PC-3 (cell line): ENCODE data around the gene DOK7. TPM values are rescaled to one million over a fixed set of nuclear protein-coding genes. Genes with fewer than 3 reads are reported as not detected.
"Not testable (repeated sequence)": the region's sequence is repeated elsewhere in the genome, so short reads cannot be mapped to it uniquely, and the experiment has no call there.

Source experiments
- ATAC-seq: fragments of 200-7000 bp; cut with Tn5 transposase; 2 replicates; pipeline ENCODE4 v1.9.1; 2020; ENCODE audit warnings: mild to moderate bottlenecking, moderate library complexity
- BruUV-seq: library from RNA; stranded (reverse); fragments of 400-500 nt; replicated peaks from 2 replicates; lab custom pipeline; 2021; lab: Mats Ljungman, UMichigan
- CTCF ChIA-PET: fragments of 300-600 bp; sonication (Branson Sonifier 250); formaldehyde crosslinking; loops from one replicate; lab custom pipeline; 2022; ENCODE audit warnings: antibody characterized with exemption; lab: Charles Lee
- POLR2A ChIA-PET: fragments of 300-600 bp; sonication (Branson Sonifier 250); formaldehyde crosslinking; loops from one replicate; lab custom pipeline; 2022; ENCODE audit warnings: antibody characterized with exemption; ENCODE audit not compliant: unreplicated experiment; lab: Charles Lee
- DNase-seq: peaks from one replicate; pipeline ENCODE4 v3.0.0-alpha.2; 2015
- H2AFZ ChIP-seq: fragments of 300-600 bp; sonication (generic); 2 replicates; pipeline ENCODE4 v1.6.0; 2016; ENCODE audit warnings: antibody characterized with exemption, low read length
- H3F3A ChIP-seq: fragments of 300-600 bp; sonication (generic); one replicate; pipeline ENCODE4 v1.6.0; 2017; ENCODE audit warnings: antibody characterized with exemption, low read length, control low read depth, mild to moderate bottlenecking; ENCODE audit not compliant: unreplicated experiment
- H3K27ac ChIP-seq: fragments of 300-600 bp; sonication (generic); 2 replicates; pipeline ENCODE4 v1.5.1; 2016; ENCODE audit warnings: mild to moderate bottlenecking, low read length
- H3K27me3 ChIP-seq: fragments of 300-600 bp; sonication (generic); 2 replicates; pipeline ENCODE4 v1.6.1; 2016; ENCODE audit warnings: low read length, mixed read lengths
- H3K36me3 ChIP-seq: fragments of 300-600 bp; sonication (generic); 2 replicates; pipeline ENCODE4 v1.6.1; 2016; ENCODE audit warnings: low read depth, mixed run types, low read length, mixed read lengths
- H3K4me1 ChIP-seq: fragments of 300-600 bp; sonication (generic); 2 replicates; pipeline ENCODE4 v1.5.1; 2016; ENCODE audit warnings: low read length; ENCODE audit not compliant: insufficient read depth
- H3K4me2 ChIP-seq: fragments of 300-600 bp; sonication (generic); 2 replicates; pipeline ENCODE4 v1.6.0; 2016; ENCODE audit warnings: low read length
- H3K4me3 ChIP-seq: fragments of 300-600 bp; sonication (generic); 2 replicates; pipeline ENCODE4 v1.5.1; 2016; ENCODE audit warnings: mild to moderate bottlenecking, low read length, mixed read lengths
- H3K79me2 ChIP-seq: fragments of 300-600 bp; sonication (generic); 2 replicates; pipeline ENCODE4 v1.6.1; 2017; ENCODE audit warnings: low read length, mixed read lengths
- H3K9ac ChIP-seq: fragments of 300-600 bp; sonication (generic); 2 replicates; pipeline ENCODE4 v1.6.0; 2016; ENCODE audit warnings: mild to moderate bottlenecking, low read length
- H3K9me2 ChIP-seq: fragments of 300-600 bp; sonication (generic); replicated peaks from 2 replicates; pipeline ENCODE4 v1.6.1; 2016; ENCODE audit warnings: mixed run types, low read length, mixed read lengths
- H3K9me3 ChIP-seq: fragments of 300-600 bp; sonication (generic); 2 replicates; pipeline ENCODE4 v1.6.1; 2016; ENCODE audit warnings: low read length, mixed read lengths
- H4K20me1 ChIP-seq: fragments of 300-600 bp; sonication (generic); 2 replicates; pipeline ENCODE4 v1.6.1; 2016; ENCODE audit warnings: low read length, mixed read lengths
- CTCF ChIP-seq: fragments of 300-600 bp; sonication (generic); conservative IDR thresholded peaks from 2 replicates; pipeline ENCODE4 v1.5.1; 2017; ENCODE audit warnings: antibody characterized with exemption, low read depth, mild to moderate bottlenecking, low read length
- EZH2phosphoT487 ChIP-seq: fragments of 300-600 bp; sonication (generic); IDR thresholded peaks from 2 replicates; pipeline ENCODE4 v1.6.1; 2018; ENCODE audit warnings: mild to moderate bottlenecking, antibody characterized with exemption, low read length, borderline replicate concordance
- intact Hi-C: fragments of 100-400 bp; cut with micrococcal nuclease; formaldehyde crosslinking; loops from 2 replicates; pipeline ENCODE4 v1.9.0; 2023
- total RNA-seq: library from RNA; depleted of rRNA; stranded (reverse); fragments of >200 nt; gene quantifications from 2 replicates; pipeline ENCODE4 v1.2.3, GENCODE V29; 2014

Gene DOK7
- total RNA-seq, 1 experiment from 2014 or later = 2.5 TPM

GRCh38 chr4:3452376-3452775, 10.7 kb upstream of the DOK7 start:
- ATAC-seq (peak; percentile 22; the same call in 1 of the 2 replicates), DNase-seq (peak; percentile 13)
- Histone ChIP-seq H3K4me2 (peak overlapping the region; percentile 33; the same call in 1 of the 2 replicates), H3F3A (no peaks in the 10 kb centered on the region), H3K9me2 (no peaks in the 10 kb centered on the region), H3K4me3 (no peak overlapping the region), H3K27me3 (no peaks in the 10 kb centered on the region), H3K27ac (no peak overlapping the region), H3K9me3 (no peaks in the 10 kb centered on the region), H4K20me1 (no peaks in the 10 kb centered on the region), H2AFZ (peak overlapping the region; percentile 61; the same call in 1 of the 2 replicates), H3K9ac (no peak overlapping the region), H3K79me2 (no peaks in the 10 kb centered on the region), H3K4me1 (peaks cover 8% of the 10 kb centered on the region; the same call in 1 of the 2 replicates), H3K36me3 (no peaks in the 10 kb centered on the region)
- TF ChIP-seq CTCF (peak; percentile 57), EZH2phosphoT487 (no peak)
- no TSS peak for BruUV-seq
- ChIA-PET POLR2A (no interaction called here), CTCF (no interaction called here)
- intact Hi-C loops = no loop called here

- not testable (repeated sequence) for BruUV-seq
Observed at GRCh38 chr4:3455596-3455995, 7.5 kb upstream of the DOK7 start.

GRCh38 chr4:3458371-3458770, 4.7 kb upstream of the DOK7 start:
- Histone ChIP-seq H3F3A (no peaks in the 10 kb centered on the region), H3K9ac (no peak overlapping the region), H3K9me2 (no peaks in the 10 kb centered on the region), H3K4me3 (no peak overlapping the region), H2AFZ (no peak overlapping the region), H3K79me2 (no peaks in the 10 kb centered on the region), H3K4me2 (no peak overlapping the region), H4K20me1 (no peaks in the 10 kb centered on the region), H3K9me3 (no peaks in the 10 kb centered on the region), H3K36me3 (no peaks in the 10 kb centered on the region), H3K27me3 (no peaks in the 10 kb centered on the region), H3K27ac (no peak overlapping the region), H3K4me1 (peaks cover 11% of the 10 kb centered on the region; the same call in 1 of the 2 replicates)
- POLR2A ChIA-PET = no interaction called here
- CTCF ChIA-PET = no interaction called here
- no peak for TF ChIP-seq EZH2phosphoT487
- intact Hi-C loops = no loop called here
- DNase-seq = no peak
- no TSS peak for BruUV-seq
- ATAC-seq = no peak

More at GRCh38 chr4:3455596-3455995, 7.5 kb upstream of the DOK7 start:
- H3K79me2 ChIP-seq, ATAC-seq, H3K27ac ChIP-seq, intact Hi-C loops, H3F3A ChIP-seq, H3K4me3 ChIP-seq, H3K27me3 ChIP-seq, H3K36me3 ChIP-seq, CTCF ChIA-PET, H3K4me2 ChIP-seq, H3K9me3 ChIP-seq, H2AFZ ChIP-seq, POLR2A ChIA-PET, H3K4me1 ChIP-seq, H3K9ac ChIP-seq, DNase-seq, H4K20me1 ChIP-seq, H3K9me2 ChIP-seq: not testable (repeated sequence)

GRCh38 chr4:3459156-3459555, 4.0 kb upstream of the DOK7 start:
- H3K79me2 ChIP-seq, BruUV-seq, ATAC-seq, DNase-seq, H3K4me2 ChIP-seq, POLR2A ChIA-PET, H3K27me3 ChIP-seq, H3K27ac ChIP-seq, H3K4me3 ChIP-seq, H2AFZ ChIP-seq, H3K36me3 ChIP-seq, H3K9ac ChIP-seq, H3K9me3 ChIP-seq, H3K9me2 ChIP-seq, intact Hi-C loops, CTCF ChIA-PET, H3F3A ChIP-seq, H4K20me1 ChIP-seq: not testable (repeated sequence)
- H3K4me1 ChIP-seq = peaks cover 11% of the 10 kb centered on the region; the same call in 1 of the 2 replicates
